WTC11 (cell line): Measurements from ENCODE around the gene CDC73. TPM values are rescaled to one million over a fixed set of nuclear protein-coding genes. Genes with fewer than 3 reads are reported as not detected.

Source experiments
- ATAC-seq: fragments of 200-7000 bp; cut with Tn5 transposase; 2 replicates; pipeline ENCODE4 v1.10.0; 2021; ENCODE audit warnings: mild to moderate bottlenecking, moderate library complexity
- CTCF ChIA-PET: fragments of 300-600 bp; sonication (Branson Sonifier 250); formaldehyde crosslinking; loops from one replicate; lab custom pipeline; 2021; ENCODE audit warnings: antibody characterized with exemption; lab: Charles Lee
- POLR2A ChIA-PET: fragments of 350-600 bp; sonication (Branson Sonifier 250); formaldehyde crosslinking; loops from one replicate; lab custom pipeline; 2021; ENCODE audit warnings: antibody characterized with exemption; lab: Charles Lee
- DNase-seq: peaks from one replicate; pipeline ENCODE4 v3.0.0; 2021; ENCODE audit warnings: low spot score
- H3K27ac Mint-ChIP-seq: 2 replicates; pipeline ENCODE4 v1.8.0; 2021; ENCODE audit warnings: mixed read lengths
- H3K27me3 Mint-ChIP-seq: 2 replicates; pipeline ENCODE4 v1.8.0; 2021; ENCODE audit warnings: low read depth, mild to moderate bottlenecking, moderate library complexity, mixed read lengths
- H3K36me3 Mint-ChIP-seq: 2 replicates; pipeline ENCODE4 v1.8.0; 2021; ENCODE audit warnings: mixed read lengths
- H3K4me1 Mint-ChIP-seq: 2 replicates; pipeline ENCODE4 v1.8.0; 2022; ENCODE audit warnings: mixed read lengths
- H3K4me3 Mint-ChIP-seq: 2 replicates; pipeline ENCODE4 v1.8.0; 2021; ENCODE audit warnings: mild to moderate bottlenecking, moderate library complexity, mixed read lengths
- H3K9me3 Mint-ChIP-seq: 2 replicates; pipeline ENCODE4 v1.8.0; 2021; ENCODE audit warnings: mixed read lengths
- ARID4B ChIP-seq: sonication (generic); formaldehyde crosslinking; IDR thresholded peaks from 2 replicates; pipeline ENCODE4 v1.8.0; 2023; ENCODE audit warnings: missing genetic modification reagents, mild to moderate bottlenecking, borderline replicate concordance
- CBFB ChIP-seq: sonication (generic); formaldehyde crosslinking; IDR thresholded peaks from 2 replicates; pipeline ENCODE4 v1.8.1; 2022; ENCODE audit warnings: mild to moderate bottlenecking, low read depth, missing genetic modification reagents
- CREB1 ChIP-seq: sonication (generic); formaldehyde crosslinking; IDR thresholded peaks from 2 replicates; pipeline ENCODE4 v1.8.0; 2023; ENCODE audit warnings: mild to moderate bottlenecking, missing genetic modification reagents
- E2F5 ChIP-seq: sonication (generic); formaldehyde crosslinking; IDR thresholded peaks from 2 replicates; pipeline ENCODE4 v1.8.1; 2022; ENCODE audit warnings: mild to moderate bottlenecking, moderate library complexity, missing genetic modification reagents
- FOXJ3 ChIP-seq: sonication (generic); formaldehyde crosslinking; IDR thresholded peaks from 2 replicates; pipeline ENCODE4 v1.9.0; 2021; ENCODE audit warnings: missing genetic modification reagents, mild to moderate bottlenecking, borderline replicate concordance
- GTF2I ChIP-seq: fragments of 250-450 bp; sonication (Bioruptor Pico); conservative IDR thresholded peaks from 2 replicates; pipeline ENCODE4 v1.4.0; 2021; ENCODE audit warnings: mild to moderate bottlenecking
- HMGXB4 ChIP-seq: sonication (generic); formaldehyde crosslinking; IDR thresholded peaks from 2 replicates; pipeline ENCODE4 v1.8.1; 2023; ENCODE audit warnings: mild to moderate bottlenecking, moderate library complexity, missing genetic modification reagents
- IRF1 ChIP-seq: sonication (generic); formaldehyde crosslinking; IDR thresholded peaks from 2 replicates; pipeline ENCODE4 v1.8.0; 2023; ENCODE audit warnings: missing genetic modification reagents
- KAT7 ChIP-seq: sonication (generic); formaldehyde crosslinking; IDR thresholded peaks from 2 replicates; pipeline ENCODE4 v1.8.1; 2023; ENCODE audit warnings: missing genetic modification reagents, mild to moderate bottlenecking, borderline replicate concordance
- PRDM15 ChIP-seq: sonication (generic); formaldehyde crosslinking; IDR thresholded peaks from 2 replicates; pipeline ENCODE4 v1.8.0; 2022; ENCODE audit warnings: missing genetic modification reagents
- RELA ChIP-seq: sonication (generic); formaldehyde crosslinking; IDR thresholded peaks from 2 replicates; pipeline ENCODE4 v1.8.1; 2022; ENCODE audit warnings: missing genetic modification reagents, mild to moderate bottlenecking, borderline replicate concordance
- SOX15 ChIP-seq: fragments of 250-450 bp; sonication (Bioruptor Pico); IDR thresholded peaks from 2 replicates; pipeline ENCODE4 v1.9.0; 2021; ENCODE audit warnings: mild to moderate bottlenecking
- STAT6 ChIP-seq: sonication (generic); formaldehyde crosslinking; conservative IDR thresholded peaks from 2 replicates; pipeline ENCODE4 v1.8.1; 2023; ENCODE audit warnings: mild to moderate bottlenecking, low read depth, missing genetic modification reagents, moderate library complexity
- TEAD1 ChIP-seq: sonication (generic); formaldehyde crosslinking; IDR thresholded peaks from 2 replicates; pipeline ENCODE4 v1.8.0; 2022; ENCODE audit warnings: mild to moderate bottlenecking, missing genetic modification reagents
- ZBTB21 ChIP-seq: sonication (generic); formaldehyde crosslinking; IDR thresholded peaks from 2 replicates; pipeline ENCODE4 v1.8.1; 2023; ENCODE audit warnings: mild to moderate bottlenecking, missing genetic modification reagents, borderline replicate concordance
- ZMAT4 ChIP-seq: fragments of 250-450 bp; sonication (Bioruptor Pico); IDR thresholded peaks from 2 replicates; pipeline ENCODE4 v1.9.0; 2021; ENCODE audit warnings: mild to moderate bottlenecking
- ZNF219 ChIP-seq: sonication (generic); formaldehyde crosslinking; IDR thresholded peaks from 2 replicates; pipeline ENCODE4 v1.8.0; 2023; ENCODE audit warnings: missing genetic modification reagents, mild to moderate bottlenecking, borderline replicate concordance
- ZNF232 ChIP-seq: sonication (generic); formaldehyde crosslinking; IDR thresholded peaks from 2 replicates; pipeline ENCODE4 v1.8.0; 2022; ENCODE audit warnings: mild to moderate bottlenecking, missing genetic modification reagents
- ZNF396 ChIP-seq: fragments of 250-450 bp; sonication (Bioruptor Pico); IDR thresholded peaks from 2 replicates; pipeline ENCODE4 v1.8.0; 2021; ENCODE audit warnings: mild to moderate bottlenecking, moderate library complexity, borderline replicate concordance
- total RNA-seq: library from RNA; stranded (reverse); gene quantifications from 3 replicates; pipeline ENCODE4 v1.2.3, GENCODE V29; 2021

CDC73 gene
- total RNA-seq, 1 experiment from 2014 or later, result 57.1 TPM

- Mint-ChIP-seq H3K4me1 (peaks cover 36% of the 10 kb centered on the region), H3K9me3 (no peaks in the 10 kb centered on the region), H3K36me3 (no peaks in the 10 kb centered on the region), H3K27ac (peak overlapping the region; percentile 80), H3K27me3 (no peaks in the 10 kb centered on the region), H3K4me3 (peak overlapping the region; percentile 16; the same call in 1 of the 2 replicates)
- ATAC-seq (no peak), DNase-seq (no peak)
- TF ChIP-seq ZBTB21 (CRISPR knock-in tag) (no peak), STAT6 (CRISPR knock-in tag) (no peak), GTF2I (CRISPR knock-in tag) (no peak), ZNF232 (no peak), TEAD1 (CRISPR knock-in tag) (no peak), ARID4B (CRISPR knock-in tag) (no peak), ZNF396 (CRISPR knock-in tag) (no peak), HMGXB4 (CRISPR knock-in tag) (no peak), ZNF219 (CRISPR knock-in tag) (no peak), E2F5 (CRISPR knock-in tag) (no peak), FOXJ3 (no peak), KAT7 (no peak), SOX15 (CRISPR knock-in tag) (no peak), CBFB (CRISPR knock-in tag) (no peak), PRDM15 (CRISPR knock-in tag) (no peak), ZMAT4 (CRISPR knock-in tag) (no peak), RELA (CRISPR knock-in tag) (no peak), CREB1 (no peak), IRF1 (CRISPR knock-in tag) (no peak)
- POLR2A ChIA-PET, result interaction anchor here (1.1 to 1.3 kb wide), 4 partner anchors 8 to 55 kb away, joined by 3 to 9 read pairs (median 4); partner anchors contain the start of genes CDC73, GLRX2, RO60 and UCHL5
- CTCF ChIA-PET, result interaction anchor here (2.8 kb wide), 1 partner anchor 8 kb away, joined by 16 read pairs; the partner anchor contains the start of gene CDC73
Measured at GRCh38 chr1:193113992-193114332, 7.9 kb upstream of the CDC73 start.
